Smooth muscle cell of the coronary artery (primary cell): ENCODE results near the gene TSPAN11. TPM values are rescaled to one million over a fixed set of nuclear protein-coding genes. Genes with fewer than 3 reads are reported as not detected.

Source experiments
- total RNA-seq: library from RNA; depleted of rRNA; stranded (reverse); fragments of >200 nt; gene quantifications from 2 replicates; pipeline ENCODE4 v1.2.3, GENCODE V29; 2014; ENCODE audit warnings: low replicate concordance

TSPAN11 gene
- 0.08 and 1.1 TPM in 2 replicates for total RNA-seq

GRCh38 chr12:30926243-30927221 is at the start of gene TSPAN11:
Gene TSPAN11, plus strand, starts transcription at chr12:30926748. Its CDS starts 27,244 bp downstream, at chr12:30953992.

Other genes with a start within 250 kb of the TSPAN11 start
- gene IPO8, start 230.9 kb upstream of the TSPAN11 start, total RNA-seq: 29.7 and 56.7 TPM in 2 replicates
- gene CAPRIN2, start 171.8 kb upstream of the TSPAN11 start, total RNA-seq: 24.1 and 63.1 TPM in 2 replicates
- 7.4 and 13.7 TPM in 2 replicates for gene DDX11, start 147.1 kb downstream of the TSPAN11 start, total RNA-seq